ENCODE measurements around the gene HOATZ.

- TF ChIP-seq POLR2A (IDR thresholded peaks at IDR 0.05) (no peak), CTCF (IDR thresholded peaks at IDR 0.05) (no peak)
These were observed 12.0 kb upstream of the HOATZ start for GRCh38 chr11:111502611-111503010.

Measured in vagina (tissue), 2 donors.